DOHH2 (cell line): ENCODE results near the gene C15orf61.

Source experiments
- H3F3A ChIP-seq: fragments of 200-600 bp; sonication (generic), shearing (Covaris generic); 2 replicates; pipeline ENCODE4 v1.6.0; 2016; ENCODE audit warnings: antibody characterized with exemption, mild to moderate bottlenecking; ENCODE audit not compliant: control insufficient read depth, insufficient read depth
- H3K27ac ChIP-seq: fragments of 200-600 bp; sonication (generic); 2 replicates; pipeline ENCODE4 v1.5.1; 2014; ENCODE audit warnings: low read depth, mild to moderate bottlenecking, low read length, moderate library complexity
- H3K27me3 ChIP-seq: fragments of 200-600 bp; sonication (generic); 2 replicates; pipeline ENCODE4 v1.6.1; 2014; ENCODE audit warnings: mild to moderate bottlenecking, low read length, mixed read lengths; ENCODE audit not compliant: control insufficient read depth
- H3K36me3 ChIP-seq: fragments of 200-600 bp; sonication (generic); 2 replicates; pipeline ENCODE4 v1.6.1; 2014; ENCODE audit warnings: mild to moderate bottlenecking, low read length, moderate library complexity, mixed read lengths; ENCODE audit not compliant: control insufficient read depth
- H3K4me1 ChIP-seq: fragments of 200-600 bp; sonication (generic); 2 replicates; pipeline ENCODE4 v1.6.1; 2014; ENCODE audit warnings: mild to moderate bottlenecking, low read length, mixed read lengths; ENCODE audit not compliant: control insufficient read depth
- H3K4me2 ChIP-seq: fragments of 200-600 bp; sonication (generic); 2 replicates; pipeline ENCODE4 v1.6.0; 2014; ENCODE audit warnings: mild to moderate bottlenecking, low read length, moderate library complexity
- H3K4me3 ChIP-seq: fragments of 200-600 bp; sonication (generic); 2 replicates; pipeline ENCODE4 v1.5.1; 2014; ENCODE audit warnings: mild to moderate bottlenecking, low read length, mixed read lengths
- H3K79me2 ChIP-seq: fragments of 200-600 bp; sonication (generic); 2 replicates; pipeline ENCODE4 v1.6.1; 2014; ENCODE audit warnings: mild to moderate bottlenecking, low read length, mixed read lengths; ENCODE audit not compliant: control insufficient read depth
- H3K9me2 ChIP-seq: fragments of 200-600 bp; sonication (generic); replicated peaks from 2 replicates; pipeline ENCODE4 v1.6.1; 2014; ENCODE audit warnings: mild to moderate bottlenecking, low read length, mixed read lengths; ENCODE audit not compliant: control insufficient read depth
- H3K9me3 ChIP-seq: fragments of 200-600 bp; sonication (generic); 2 replicates; pipeline ENCODE4 v1.6.1; 2014; ENCODE audit warnings: antibody characterized with exemption, low read length, mixed read lengths; ENCODE audit not compliant: control insufficient read depth, insufficient read depth
- H4K20me1 ChIP-seq: fragments of 200-600 bp; sonication (generic); 2 replicates; pipeline ENCODE4 v1.6.0; 2014; ENCODE audit warnings: low read depth, mild to moderate bottlenecking, antibody characterized with exemption, low read length, moderate library complexity; ENCODE audit not compliant: control insufficient read depth, insufficient read depth
- EZH2phosphoT487 ChIP-seq: fragments of 200-600 bp; sonication (generic); IDR thresholded peaks from 2 replicates; pipeline ENCODE4 v1.6.1; 2017; ENCODE audit warnings: borderline replicate concordance, mild to moderate bottlenecking, antibody characterized with exemption, low read length, moderate library complexity, mixed read lengths
- TF ChIP-seq, protein P1 (sequence below): fragments of 200-600 bp; sonication (generic); IDR thresholded peaks from one replicate; pipeline ENCODE4 v1.5.1; 2014; ENCODE audit warnings: antibody characterized with exemption, mild to moderate bottlenecking, low read depth, low read length; ENCODE audit not compliant: poor library complexity, severe bottlenecking

The C15orf61 gene

DNA sequence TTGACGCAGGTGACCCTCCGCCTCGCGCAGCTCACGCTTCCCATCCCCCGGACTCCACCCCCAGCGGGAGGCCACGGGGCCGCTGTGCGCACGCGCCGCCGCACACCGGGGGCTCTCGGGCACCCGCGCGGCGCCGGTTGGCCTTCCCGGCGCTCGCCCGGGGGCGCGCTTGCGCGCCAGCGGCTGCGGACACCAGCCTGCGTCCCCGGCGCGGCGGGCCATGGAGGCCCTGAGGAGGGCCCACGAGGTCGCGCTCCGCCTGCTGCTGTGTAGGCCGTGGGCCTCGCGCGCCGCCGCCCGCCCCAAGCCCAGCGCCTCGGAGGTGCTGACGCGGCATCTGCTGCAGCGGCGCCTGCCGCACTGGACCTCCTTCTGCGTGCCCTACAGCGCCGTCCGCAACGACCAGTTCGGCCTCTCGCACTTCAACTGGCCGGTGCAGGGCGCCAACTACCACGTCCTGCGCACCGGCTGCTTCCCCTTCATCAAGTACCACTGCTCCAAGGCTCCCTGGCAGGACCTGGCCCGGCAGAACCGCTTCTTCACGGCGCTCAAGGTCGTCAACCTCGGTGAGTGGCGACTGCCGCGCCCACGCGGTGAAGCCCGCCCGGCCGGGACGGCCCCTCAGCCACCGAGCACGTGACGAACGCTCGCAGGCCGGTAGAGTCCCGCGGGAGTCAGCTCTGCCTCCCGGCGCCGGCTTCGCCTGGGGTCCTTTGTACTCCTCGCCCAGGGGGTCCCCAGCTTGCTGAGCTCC is at the start of gene C15orf61:
Gene C15orf61, plus strand, starts transcription at position 103 of the 754 bp plus-strand sequence. Its CDS starts 118 bp downstream, at position 221.
- H3K27ac ChIP-seq, result peak within 1 kb of the TSS; percentile 66
- TF ChIP-seq, protein P1, sequence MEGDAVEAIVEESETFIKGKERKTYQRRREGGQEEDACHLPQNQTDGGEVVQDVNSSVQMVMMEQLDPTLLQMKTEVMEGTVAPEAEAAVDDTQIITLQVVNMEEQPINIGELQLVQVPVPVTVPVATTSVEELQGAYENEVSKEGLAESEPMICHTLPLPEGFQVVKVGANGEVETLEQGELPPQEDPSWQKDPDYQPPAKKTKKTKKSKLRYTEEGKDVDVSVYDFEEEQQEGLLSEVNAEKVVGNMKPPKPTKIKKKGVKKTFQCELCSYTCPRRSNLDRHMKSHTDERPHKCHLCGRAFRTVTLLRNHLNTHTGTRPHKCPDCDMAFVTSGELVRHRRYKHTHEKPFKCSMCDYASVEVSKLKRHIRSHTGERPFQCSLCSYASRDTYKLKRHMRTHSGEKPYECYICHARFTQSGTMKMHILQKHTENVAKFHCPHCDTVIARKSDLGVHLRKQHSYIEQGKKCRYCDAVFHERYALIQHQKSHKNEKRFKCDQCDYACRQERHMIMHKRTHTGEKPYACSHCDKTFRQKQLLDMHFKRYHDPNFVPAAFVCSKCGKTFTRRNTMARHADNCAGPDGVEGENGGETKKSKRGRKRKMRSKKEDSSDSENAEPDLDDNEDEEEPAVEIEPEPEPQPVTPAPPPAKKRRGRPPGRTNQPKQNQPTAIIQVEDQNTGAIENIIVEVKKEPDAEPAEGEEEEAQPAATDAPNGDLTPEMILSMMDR, result no peak
- no peak for TF ChIP-seq EZH2phosphoT487
- H3K79me2 ChIP-seq, result peaks cover 54% of the 10 kb centered on the region

GRCh38 chr15:67472957-67473356 is 48.0 kb upstream of the C15orf61 start:
- Histone ChIP-seq H3K4me3 (no peak overlapping the region), H3K27ac (no peak overlapping the region), H3K27me3 (no peaks in the 10 kb centered on the region), H3K4me1 (no peaks in the 10 kb centered on the region), H3K4me2 (no peak overlapping the region), H3K9me2 (no peaks in the 10 kb centered on the region), H4K20me1 (no peaks in the 10 kb centered on the region), H3F3A (no peaks in the 10 kb centered on the region), H3K79me2 (no peaks in the 10 kb centered on the region), H3K36me3 (no peaks in the 10 kb centered on the region), H3K9me3 (no peaks in the 10 kb centered on the region)
- TF ChIP-seq, protein P1, result no peak
- TF ChIP-seq EZH2phosphoT487, result no peak

More for the DNA sequence above, at the start of gene C15orf61:
- peak within 1 kb of the TSS; percentile 78 for H3K4me2 ChIP-seq
- peak within 1 kb of the TSS; percentile 96 for H3K4me3 ChIP-seq
- no peaks in the 10 kb centered on the region for H3K9me2 ChIP-seq
- no peaks in the 10 kb centered on the region for H3F3A ChIP-seq
- no peaks in the 10 kb centered on the region for H3K27me3 ChIP-seq
- H3K9me3 ChIP-seq, result no peaks in the 10 kb centered on the region
- H3K4me1 ChIP-seq, result peaks cover 28% of the 10 kb centered on the region
- H3K36me3 ChIP-seq, result peaks cover 3% of the 10 kb centered on the region; the same call in 1 of the 2 replicates
- no peaks in the 10 kb centered on the region for H4K20me1 ChIP-seq

GRCh38 chr15:67474405-67475110 is 46.4 kb upstream of the C15orf61 start:
- Histone ChIP-seq H3K9me3 (no peaks in the 10 kb centered on the region), H3K4me1 (no peaks in the 10 kb centered on the region), H3K4me2 (no peak overlapping the region), H3K27ac (no peak overlapping the region), H3F3A (no peaks in the 10 kb centered on the region), H4K20me1 (no peaks in the 10 kb centered on the region), H3K36me3 (no peaks in the 10 kb centered on the region), H3K79me2 (no peaks in the 10 kb centered on the region), H3K9me2 (no peaks in the 10 kb centered on the region), H3K27me3 (no peaks in the 10 kb centered on the region), H3K4me3 (no peak overlapping the region)
- TF ChIP-seq, protein P1, result no peak
- no peak for TF ChIP-seq EZH2phosphoT487
